OCI-LY7 (cell line): Measurements from ENCODE around the gene PHOX2A. TPM values are rescaled to one million over a fixed set of nuclear protein-coding genes. Genes with fewer than 3 reads are reported as not detected.

Experiments used
- BruUV-seq: library from RNA; stranded (reverse); fragments of 400-500 nt; replicated peaks from 2 replicates; lab custom pipeline; 2021; lab: Mats Ljungman, UMichigan
- CTCF ChIA-PET: fragments of 300-600 bp; sonication (Branson Sonifier 250); formaldehyde crosslinking; loops from one replicate; lab custom pipeline; 2022; ENCODE audit warnings: antibody characterized with exemption; ENCODE audit not compliant: unreplicated experiment; lab: Charles Lee
- POLR2A ChIA-PET: fragments of 300-600 bp; sonication (Branson Sonifier 250); formaldehyde crosslinking; loops from one replicate; lab custom pipeline; 2022; ENCODE audit warnings: antibody characterized with exemption; lab: Charles Lee
- DNase-seq: peaks from one replicate; pipeline ENCODE4 v3.0.0-alpha.2; 2015; ENCODE audit warnings: low spot score
- H2AFZ ChIP-seq: fragments of 200-600 bp; sonication (generic), shearing (Covaris generic); 2 replicates; pipeline ENCODE4 v1.6.1; 2014; ENCODE audit warnings: mild to moderate bottlenecking, antibody characterized with exemption, low read length, moderate library complexity
- H3K27ac ChIP-seq: fragments of 200-600 bp; sonication (generic); 2 replicates; pipeline ENCODE4 v1.5.1; 2014; ENCODE audit warnings: mixed run types, low read depth, mild to moderate bottlenecking, moderate library complexity, low read length, inconsistent platforms; ENCODE audit not compliant: poor library complexity, severe bottlenecking
- H3K36me3 ChIP-seq: fragments of 200-600 bp; sonication (generic); 2 replicates; pipeline ENCODE4 v1.6.1; 2014; ENCODE audit warnings: mild to moderate bottlenecking, antibody characterized with exemption, low read length, moderate library complexity, mixed read lengths; ENCODE audit not compliant: insufficient read depth
- H3K4me1 ChIP-seq: fragments of 200-600 bp; sonication (generic); 2 replicates; pipeline ENCODE4 v1.5.1; 2014; ENCODE audit warnings: mild to moderate bottlenecking, low read length; ENCODE audit not compliant: insufficient read depth, poor library complexity, severe bottlenecking
- H3K4me2 ChIP-seq: fragments of 200-600 bp; sonication (generic); 2 replicates; pipeline ENCODE4 v1.6.1; 2014; ENCODE audit warnings: mild to moderate bottlenecking, low read length
- H3K4me3 ChIP-seq: fragments of 200-600 bp; sonication (generic); 2 replicates; pipeline ENCODE4 v1.5.1; 2014; ENCODE audit warnings: mild to moderate bottlenecking, low read depth, low read length; ENCODE audit not compliant: poor library complexity, severe bottlenecking
- H3K79me2 ChIP-seq: fragments of 200-600 bp; sonication (generic); 2 replicates; pipeline ENCODE4 v1.6.1; 2016; ENCODE audit warnings: low read depth, mild to moderate bottlenecking, low read length, moderate library complexity, mixed read lengths; ENCODE audit not compliant: insufficient read depth
- H3K9me2 ChIP-seq: fragments of 200-600 bp; sonication (generic); 2 replicates; pipeline ENCODE4 v1.6.1; 2016; ENCODE audit warnings: mild to moderate bottlenecking, low read length, mixed read lengths; ENCODE audit not compliant: insufficient read depth
- H3K9me3 ChIP-seq: fragments of 200-600 bp; sonication (generic); 2 replicates; pipeline ENCODE4 v1.6.1; 2014; ENCODE audit warnings: mild to moderate bottlenecking, mixed run types, low read length, mixed read lengths
- H4K20me1 ChIP-seq: fragments of 200-600 bp; sonication (generic); 2 replicates; pipeline ENCODE4 v1.6.1; 2014; ENCODE audit warnings: mild to moderate bottlenecking, antibody characterized with exemption, low read length, moderate library complexity, mixed read lengths; ENCODE audit not compliant: insufficient read depth
- EZH2phosphoT487 ChIP-seq: fragments of 200-600 bp; sonication (generic); IDR thresholded peaks from 2 replicates; pipeline ENCODE4 v1.6.1; 2018; ENCODE audit warnings: low read depth, borderline replicate concordance, mild to moderate bottlenecking, mixed run types, antibody characterized with exemption, low read length, moderate library complexity, mixed read lengths
- intact Hi-C: fragments of 100-400 bp; cut with micrococcal nuclease; formaldehyde crosslinking; loops from one replicate; pipeline ENCODE4 v1.10.0; 2022; ENCODE audit not compliant: unreplicated experiment
- total RNA-seq, 2 experiments: library from RNA; depleted of rRNA in 1 of 2; stranded (reverse); fragments of >200 nt in 1 of 2; shearing (Covaris generic) in 1 of 2; gene quantifications; 2 replicates each; pipeline ENCODE4 v1.2.3, GENCODE V29; 2014 to 2022
- TF ChIP-seq, protein P1 (sequence below): fragments of 200-600 bp; sonication (generic); conservative IDR thresholded peaks from 2 replicates; pipeline ENCODE4 v1.5.1; 2014; ENCODE audit warnings: mild to moderate bottlenecking, antibody characterized with exemption, low read length, moderate library complexity, mixed read lengths

PHOX2A gene
- total RNA-seq, 2 experiments from 2014 or later = not detected

DNA sequence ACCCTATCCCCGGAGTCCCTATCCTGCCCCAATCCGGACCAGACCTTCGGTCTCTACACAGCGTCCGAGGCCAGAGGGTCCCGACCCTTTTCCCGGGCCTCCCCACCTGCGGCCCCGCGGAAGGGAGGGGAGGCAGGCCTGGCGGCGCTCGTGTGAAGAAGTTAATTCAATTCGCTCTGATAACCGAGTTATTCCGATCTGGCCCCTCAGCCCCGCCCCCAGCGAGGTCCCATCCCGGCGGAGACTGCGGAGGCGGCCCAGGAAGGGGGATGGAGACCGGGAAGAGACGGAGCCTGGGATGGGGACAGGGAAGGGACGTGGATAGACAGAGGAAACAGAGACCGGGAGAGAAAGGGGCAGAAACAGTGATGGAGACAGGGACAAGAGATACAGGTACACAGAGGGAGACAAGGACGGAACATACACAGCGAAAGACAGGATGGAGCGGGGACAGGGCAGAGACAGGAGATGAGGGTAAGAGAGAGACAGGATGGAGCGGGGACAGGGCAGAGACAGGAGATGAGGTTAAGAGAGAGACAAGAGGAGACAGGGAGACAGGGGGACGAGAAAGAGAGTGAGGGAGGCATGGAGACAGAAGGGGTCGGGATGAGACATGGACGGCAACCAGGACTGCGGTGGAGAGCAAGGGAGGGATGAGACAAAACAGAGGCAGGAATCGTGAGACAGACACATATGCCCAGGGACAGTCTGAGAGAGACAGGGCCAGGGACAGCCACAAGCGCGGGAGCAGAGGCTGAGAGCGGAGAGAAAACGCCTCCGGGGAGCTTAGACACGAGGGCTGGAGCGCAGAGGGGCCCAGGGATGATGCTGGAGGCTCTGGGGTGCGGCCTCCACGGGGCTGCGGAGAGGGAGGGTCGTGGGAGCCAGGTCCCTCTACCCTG lies 636 bp upstream of the PHOX2A start:
- Histone ChIP-seq H4K20me1 (no peaks in the 10 kb centered on the region), H3K9me3 (no peaks in the 10 kb centered on the region), H3K4me1 (no peaks in the 10 kb centered on the region), H2AFZ (no peak overlapping the region), H3K36me3 (no peaks in the 10 kb centered on the region), H3K79me2 (no peaks in the 10 kb centered on the region), H3K4me3 (no peak overlapping the region), H3K4me2 (no peak overlapping the region), H3K9me2 (no peaks in the 10 kb centered on the region), H3K27ac (no peak overlapping the region)
- BruUV-seq = no TSS peak
- CTCF ChIA-PET = interaction anchor here (0.5 kb wide), 1 partner anchor 61 kb away, joined by 10 read pairs; no protein-coding TSS in a partner anchor
- POLR2A ChIA-PET = no interaction called here
- TF ChIP-seq EZH2phosphoT487 = no peak
- TF ChIP-seq, protein P1, sequence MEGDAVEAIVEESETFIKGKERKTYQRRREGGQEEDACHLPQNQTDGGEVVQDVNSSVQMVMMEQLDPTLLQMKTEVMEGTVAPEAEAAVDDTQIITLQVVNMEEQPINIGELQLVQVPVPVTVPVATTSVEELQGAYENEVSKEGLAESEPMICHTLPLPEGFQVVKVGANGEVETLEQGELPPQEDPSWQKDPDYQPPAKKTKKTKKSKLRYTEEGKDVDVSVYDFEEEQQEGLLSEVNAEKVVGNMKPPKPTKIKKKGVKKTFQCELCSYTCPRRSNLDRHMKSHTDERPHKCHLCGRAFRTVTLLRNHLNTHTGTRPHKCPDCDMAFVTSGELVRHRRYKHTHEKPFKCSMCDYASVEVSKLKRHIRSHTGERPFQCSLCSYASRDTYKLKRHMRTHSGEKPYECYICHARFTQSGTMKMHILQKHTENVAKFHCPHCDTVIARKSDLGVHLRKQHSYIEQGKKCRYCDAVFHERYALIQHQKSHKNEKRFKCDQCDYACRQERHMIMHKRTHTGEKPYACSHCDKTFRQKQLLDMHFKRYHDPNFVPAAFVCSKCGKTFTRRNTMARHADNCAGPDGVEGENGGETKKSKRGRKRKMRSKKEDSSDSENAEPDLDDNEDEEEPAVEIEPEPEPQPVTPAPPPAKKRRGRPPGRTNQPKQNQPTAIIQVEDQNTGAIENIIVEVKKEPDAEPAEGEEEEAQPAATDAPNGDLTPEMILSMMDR = no peak
- DNase-seq = no peak
- intact Hi-C loops = no loop called here

DNA sequence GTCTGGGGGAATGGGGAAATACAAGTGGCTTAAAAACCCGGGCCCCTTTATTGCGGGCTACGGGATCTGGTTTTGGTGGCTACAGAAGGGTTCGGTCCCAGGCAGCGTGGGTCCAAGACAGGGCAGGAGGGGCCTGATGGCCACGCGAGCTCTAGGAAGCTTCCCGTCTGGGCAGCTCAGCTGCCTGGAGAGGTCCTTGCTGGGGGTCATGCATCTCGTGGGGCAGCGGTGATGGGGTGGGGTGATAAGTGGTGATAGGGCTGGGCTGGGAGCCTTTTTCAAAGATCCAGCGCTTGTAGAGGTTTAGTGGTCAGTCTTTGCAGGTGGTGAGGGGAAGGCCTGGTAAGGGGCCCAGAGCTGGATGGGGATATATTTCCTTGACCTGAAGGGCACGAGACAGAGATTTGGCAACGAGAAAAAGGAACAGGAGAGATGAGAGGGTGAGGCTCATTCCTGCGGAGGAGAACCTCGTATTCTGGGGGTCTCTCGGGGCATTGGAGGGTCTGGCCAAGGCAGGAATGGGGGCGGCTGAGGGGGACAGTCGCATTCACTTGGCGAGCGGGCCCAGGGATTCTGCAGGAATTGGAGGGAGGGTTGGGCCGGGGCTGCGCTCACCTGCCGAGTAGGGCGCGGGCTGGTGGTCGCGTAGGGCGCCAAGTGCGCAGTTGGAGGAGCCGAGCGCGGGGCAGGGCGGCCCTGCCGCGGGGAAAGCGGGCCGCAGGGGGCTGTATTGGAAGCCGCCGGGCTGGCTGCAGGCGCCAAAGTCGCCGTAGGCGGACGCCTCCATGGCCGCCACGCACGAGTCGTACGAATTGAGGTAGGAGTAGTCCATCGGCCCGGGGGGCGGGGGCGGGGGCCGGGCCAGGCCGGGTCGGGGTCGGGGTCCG lies 560 bp downstream of the PHOX2A start:
- no TSS peak for BruUV-seq
- H2AFZ ChIP-seq = no peak overlapping the region
- ChIA-PET CTCF (no interaction called here), POLR2A (interaction anchor here (0.6 kb wide), 1 partner anchor 1545 kb away, joined by 4 read pairs; no protein-coding TSS in a partner anchor)
- H3K79me2 ChIP-seq = no peaks in the 10 kb centered on the region
- H3K4me1 ChIP-seq = no peaks in the 10 kb centered on the region
- no peaks in the 10 kb centered on the region for H3K9me2 ChIP-seq
- H3K9me3 ChIP-seq = no peaks in the 10 kb centered on the region
- H3K27ac ChIP-seq = no peak overlapping the region
- intact Hi-C loops = no loop called here
- H3K36me3 ChIP-seq = peaks cover 4% of the 10 kb centered on the region; the same call in 1 of the 2 replicates
- no peaks in the 10 kb centered on the region for H4K20me1 ChIP-seq
- no peak overlapping the region for H3K4me2 ChIP-seq
- TF ChIP-seq EZH2phosphoT487 = no peak
- TF ChIP-seq, protein P1 = no peak
- DNase-seq = no peak
- no peak overlapping the region for H3K4me3 ChIP-seq
